T-helper 1 cell treated with Interleukin-12 subunit alpha and Interleukin-12 subunit beta and Interleukin-4 antibody, amounts not matched to agents 30 μg/mL and 1 μg/mL, for 36 hours (primary cell): ENCODE measurements around the gene EIF4A3.
"Not testable (repeated sequence)": the region's sequence is repeated elsewhere in the genome, so short reads cannot be mapped to it uniquely, and the experiment has no call there.

Experiments
- H3K27ac Mint-ChIP-seq: one replicate; pipeline ENCODE4 v1.8.0; 2021; ENCODE audit warnings: mild to moderate bottlenecking, mixed read lengths
- H3K27me3 Mint-ChIP-seq: one replicate; pipeline ENCODE4 v1.8.0; 2021; ENCODE audit warnings: low read depth, mixed read lengths
- H3K36me3 Mint-ChIP-seq: one replicate; pipeline ENCODE4 v1.8.0; 2021; ENCODE audit warnings: low read depth, mixed read lengths
- H3K4me1 Mint-ChIP-seq: one replicate; pipeline ENCODE4 v1.8.0; 2021; ENCODE audit warnings: low read depth, mixed read lengths
- H3K4me3 Mint-ChIP-seq: one replicate; pipeline ENCODE4 v1.8.0; 2021; ENCODE audit warnings: mild to moderate bottlenecking, moderate library complexity, mixed read lengths
- H3K9me3 Mint-ChIP-seq: one replicate; pipeline ENCODE4 v1.8.0; 2021; ENCODE audit warnings: mixed read lengths

Gene EIF4A3

DNA sequence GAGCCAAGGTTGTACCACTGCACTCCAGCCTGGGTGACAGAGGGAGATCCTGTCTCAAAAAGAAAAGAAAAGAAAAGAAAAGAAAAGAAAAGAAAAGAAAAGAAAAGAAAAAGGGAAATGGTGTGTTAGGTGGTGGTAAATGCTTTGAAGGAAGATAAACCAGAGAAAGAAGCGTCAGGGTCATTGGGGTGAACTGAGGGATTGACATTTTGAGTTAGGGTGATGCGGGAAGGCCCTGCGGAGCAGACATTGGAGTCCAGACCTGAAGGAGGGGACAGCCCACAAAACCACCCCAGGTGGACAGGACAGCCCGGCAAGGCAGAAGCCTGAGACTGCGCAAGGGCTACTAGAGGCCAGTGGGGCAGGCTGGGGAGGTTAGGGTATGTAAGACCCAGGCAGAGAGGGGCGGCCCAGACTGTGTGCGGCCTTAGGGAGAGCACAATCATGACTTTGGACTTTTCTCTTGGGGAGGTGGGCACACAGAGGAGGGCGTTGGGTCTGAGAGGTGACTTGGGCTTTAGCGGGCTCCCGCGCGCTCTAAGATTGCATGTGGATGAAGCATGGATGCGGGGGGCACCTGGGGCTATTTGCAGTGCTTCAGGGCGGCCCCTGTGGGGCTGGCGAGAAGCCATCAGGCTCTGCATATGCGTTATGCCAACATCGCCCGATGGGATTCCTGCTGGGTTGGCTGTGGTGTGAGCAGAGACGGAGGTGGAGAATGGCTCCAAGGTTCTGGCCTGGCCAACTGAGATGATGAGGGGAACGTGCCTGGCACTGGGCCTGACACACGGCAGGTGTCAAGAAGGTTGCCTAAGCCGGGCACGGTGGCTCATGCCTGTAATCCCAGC is 48.9 kb downstream of the EIF4A3 start:
- Mint-ChIP-seq H3K36me3 (no peaks in the 10 kb centered on the region), H3K27me3 (peaks cover 7% of the 10 kb centered on the region), H3K9me3 (no peaks in the 10 kb centered on the region), H3K4me3 (no peak overlapping the region), H3K27ac (no peak overlapping the region), H3K4me1 (peaks cover 18% of the 10 kb centered on the region)

DNA sequence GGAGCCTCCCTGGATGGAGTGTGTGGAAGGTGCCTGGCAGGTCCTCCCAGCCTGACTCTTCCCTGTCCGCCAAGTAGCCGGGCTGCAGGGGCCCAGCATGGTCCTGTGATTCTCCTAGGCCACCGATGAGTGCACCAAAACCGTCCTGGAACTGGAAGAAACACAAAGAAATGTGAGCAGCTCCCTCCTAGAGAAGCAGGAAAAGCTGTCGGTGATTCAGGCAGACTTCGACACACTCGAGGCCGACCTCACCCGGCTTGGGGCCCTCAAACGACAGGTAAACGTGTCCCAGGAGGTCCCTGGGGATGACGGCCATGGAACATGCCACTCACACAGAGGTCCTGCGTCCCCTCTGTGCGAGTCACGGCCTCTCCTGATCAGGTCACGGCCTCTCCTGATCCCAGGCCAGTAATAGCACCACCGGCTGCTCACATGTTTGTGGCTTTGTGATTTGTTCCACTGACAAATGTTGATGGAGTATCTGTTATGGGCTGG is 49.8 kb downstream of the EIF4A3 start:
- peaks cover 14% of the 10 kb centered on the region for H3K4me1 Mint-ChIP-seq
- no peaks in the 10 kb centered on the region for H3K9me3 Mint-ChIP-seq
- peaks cover 15% of the 10 kb centered on the region for H3K27me3 Mint-ChIP-seq
- no peaks in the 10 kb centered on the region for H3K36me3 Mint-ChIP-seq
- H3K4me3 Mint-ChIP-seq = no peak overlapping the region
- no peak overlapping the region for H3K27ac Mint-ChIP-seq

DNA sequence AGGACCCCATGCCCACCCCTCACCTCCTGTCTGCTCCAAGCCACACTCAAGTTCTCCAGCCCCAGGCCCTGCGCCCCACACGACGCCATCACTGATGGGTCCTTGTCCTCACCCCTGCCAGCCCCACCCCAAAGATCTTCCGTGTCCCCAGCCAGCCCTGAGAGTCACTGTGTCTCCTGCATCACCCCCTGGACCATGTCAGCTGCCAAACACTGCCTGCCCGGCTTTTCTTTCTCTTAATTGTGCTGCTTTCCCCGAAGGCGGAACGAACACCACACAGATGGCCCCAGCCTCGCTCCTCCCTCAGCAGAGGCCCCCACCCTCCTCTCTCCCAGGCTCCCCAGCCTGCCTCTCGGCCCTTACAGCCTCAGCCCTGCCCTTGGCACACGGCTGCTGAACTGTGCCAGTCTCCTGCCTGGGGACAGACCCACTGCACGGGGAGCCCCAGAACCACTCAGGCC is 50.3 kb downstream of the EIF4A3 start:
- Mint-ChIP-seq H3K27ac (no peak overlapping the region), H3K9me3 (no peaks in the 10 kb centered on the region), H3K36me3 (no peaks in the 10 kb centered on the region), H3K4me3 (no peak overlapping the region), H3K27me3 (peaks cover 16% of the 10 kb centered on the region), H3K4me1 (peaks cover 10% of the 10 kb centered on the region)

DNA sequence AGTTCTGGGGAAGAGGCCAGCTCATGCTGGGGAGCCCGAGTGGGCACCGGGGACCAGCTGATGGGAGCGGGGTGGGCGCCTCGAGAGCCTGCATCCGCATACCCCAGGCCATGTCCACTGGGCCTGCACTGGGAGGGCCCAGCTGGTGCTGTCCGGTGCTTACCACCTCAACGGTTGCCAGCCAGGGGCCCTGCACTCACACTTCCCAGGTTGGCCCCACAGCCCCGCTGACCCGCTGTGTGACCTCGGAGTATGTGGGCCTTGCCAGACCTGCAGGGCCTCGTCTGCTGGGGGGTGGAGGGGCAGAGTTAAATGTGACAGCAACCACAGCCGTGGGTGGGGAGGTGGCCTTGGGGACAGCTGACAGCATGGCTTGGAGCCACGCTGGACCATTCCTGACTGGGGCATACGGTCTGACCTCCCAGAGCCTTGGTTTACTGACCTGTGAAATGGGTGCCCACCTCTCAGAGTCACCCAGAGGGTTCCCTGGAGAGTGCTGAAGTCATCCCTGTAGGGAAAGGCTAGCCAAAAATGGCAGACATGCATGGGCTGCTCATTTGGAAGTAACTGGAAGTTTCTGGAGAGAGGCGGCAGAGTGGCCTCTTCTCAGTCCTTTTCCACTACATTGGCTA is 51.0 kb downstream of the EIF4A3 start:
- Mint-ChIP-seq H3K4me3 (no peak overlapping the region), H3K36me3 (no peaks in the 10 kb centered on the region), H3K27me3 (peaks cover 16% of the 10 kb centered on the region), H3K27ac (no peak overlapping the region), H3K9me3 (no peaks in the 10 kb centered on the region), H3K4me1 (peaks cover 10% of the 10 kb centered on the region)

DNA sequence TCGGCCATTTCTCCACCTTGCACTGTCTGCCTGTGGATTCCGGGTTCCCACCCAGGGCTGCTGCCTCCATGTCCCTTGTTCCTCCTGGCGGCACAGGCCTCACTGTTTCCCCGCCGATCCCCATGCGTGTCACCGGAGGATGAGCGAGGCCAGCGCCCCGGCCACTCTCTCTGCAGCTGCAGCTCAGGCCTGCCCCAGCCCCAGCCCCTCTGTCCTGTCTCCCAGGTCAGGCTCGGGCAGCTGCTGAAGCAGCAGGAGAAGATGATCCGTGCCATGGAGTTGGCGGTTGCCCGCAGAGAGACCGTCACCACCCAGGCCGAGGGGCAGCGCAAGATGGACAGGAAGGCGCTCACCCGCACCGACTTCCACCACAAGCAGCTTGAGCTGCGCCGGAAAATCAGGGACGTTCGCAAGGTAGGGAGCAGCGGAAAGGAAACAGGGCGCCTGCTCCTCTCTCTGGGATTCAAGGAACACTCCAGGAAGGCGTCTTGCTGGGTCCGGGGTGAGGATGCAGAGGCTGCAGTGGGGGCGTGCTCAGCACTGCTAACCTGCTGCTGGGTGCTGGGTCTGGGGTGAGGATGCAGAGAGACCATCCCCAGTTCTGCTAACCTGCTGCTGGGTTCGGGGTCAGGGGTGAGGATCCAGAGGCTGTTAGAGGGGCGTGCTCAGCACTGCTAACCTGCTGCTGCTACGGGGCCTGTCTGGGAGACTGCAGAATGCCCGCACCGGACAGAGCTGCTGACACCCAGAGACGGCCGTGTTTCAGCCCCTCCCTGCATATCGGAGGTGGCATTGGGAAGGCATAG is 51.7 kb downstream of the EIF4A3 start:
- Mint-ChIP-seq H3K36me3 (no peaks in the 10 kb centered on the region), H3K4me1 (peaks cover 3% of the 10 kb centered on the region), H3K9me3 (no peaks in the 10 kb centered on the region), H3K27me3 (peaks cover 13% of the 10 kb centered on the region), H3K27ac (no peak overlapping the region), H3K4me3 (no peak overlapping the region)

DNA sequence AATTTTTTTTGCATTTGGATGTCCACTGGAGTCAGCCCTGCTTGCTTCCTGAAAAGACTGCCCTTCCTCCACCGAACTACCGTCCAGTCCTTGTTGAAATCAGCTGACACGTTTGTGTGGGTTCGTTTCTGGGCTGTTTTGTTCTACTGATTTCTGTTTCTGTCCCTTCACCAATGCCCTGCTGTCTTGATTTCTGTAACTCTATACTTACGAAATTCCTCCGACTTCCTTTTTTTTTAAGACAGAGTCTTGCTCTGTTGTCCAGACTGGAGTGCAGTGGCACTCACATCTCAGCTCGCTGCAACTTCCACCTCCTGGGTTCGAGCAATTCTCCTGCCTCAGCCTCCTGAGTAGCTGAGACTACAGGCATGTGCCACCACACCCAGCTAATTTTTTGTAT is 54.0 kb downstream of the EIF4A3 start:
- no peak overlapping the region for H3K27ac Mint-ChIP-seq
- H3K4me3 Mint-ChIP-seq = no peak overlapping the region
- H3K9me3 Mint-ChIP-seq = no peaks in the 10 kb centered on the region
- no peaks in the 10 kb centered on the region for H3K4me1 Mint-ChIP-seq
- H3K36me3 Mint-ChIP-seq = no peaks in the 10 kb centered on the region
- H3K27me3 Mint-ChIP-seq = peaks cover 13% of the 10 kb centered on the region

DNA sequence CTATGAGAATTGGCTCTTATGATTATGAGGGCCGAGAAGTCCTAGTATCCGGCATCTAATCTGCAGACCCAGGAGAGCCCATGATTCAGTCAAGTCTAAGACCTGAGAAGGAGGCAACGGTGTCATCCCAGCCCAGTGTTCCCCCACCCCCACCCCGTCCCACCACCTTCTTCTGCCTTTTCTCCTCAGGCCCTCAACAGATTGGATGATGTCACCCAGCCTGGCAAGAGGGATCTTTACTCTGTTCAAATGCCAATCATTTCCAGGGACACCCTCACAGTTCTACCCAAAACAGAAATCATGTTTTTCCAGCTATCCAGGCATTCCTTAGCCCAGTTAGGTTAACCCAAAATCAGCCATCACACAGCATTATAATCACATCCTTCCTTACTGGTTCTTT is 55.6 kb downstream of the EIF4A3 start:
- Mint-ChIP-seq H3K4me1 (no peaks in the 10 kb centered on the region), H3K27ac (no peak overlapping the region), H3K27me3 (peaks cover 13% of the 10 kb centered on the region), H3K9me3 (no peaks in the 10 kb centered on the region), H3K36me3 (no peaks in the 10 kb centered on the region), H3K4me3 (no peak overlapping the region)

DNA sequence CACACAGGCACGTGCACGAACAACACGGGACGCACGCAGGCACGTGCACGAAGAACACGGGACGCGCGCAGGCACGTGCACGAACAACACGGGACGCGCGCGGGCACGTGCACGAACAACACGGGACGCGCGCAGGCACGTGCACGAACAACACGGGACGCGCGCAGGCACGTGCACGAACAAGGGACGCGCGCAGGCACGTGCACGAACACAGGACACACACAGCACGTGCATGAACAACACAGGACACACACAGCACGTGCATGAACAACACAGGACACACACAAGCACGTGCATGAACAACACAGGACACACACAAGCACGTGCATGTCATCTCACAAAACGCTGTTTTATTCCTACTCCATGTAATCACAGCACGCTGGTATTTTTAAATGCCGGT is 56.8 kb downstream of the EIF4A3 start:
- H3K27me3 Mint-ChIP-seq = peaks cover 13% of the 10 kb centered on the region
- H3K27ac Mint-ChIP-seq, H3K4me1 Mint-ChIP-seq, H3K36me3 Mint-ChIP-seq, H3K4me3 Mint-ChIP-seq, H3K9me3 Mint-ChIP-seq: not testable (repeated sequence)

DNA sequence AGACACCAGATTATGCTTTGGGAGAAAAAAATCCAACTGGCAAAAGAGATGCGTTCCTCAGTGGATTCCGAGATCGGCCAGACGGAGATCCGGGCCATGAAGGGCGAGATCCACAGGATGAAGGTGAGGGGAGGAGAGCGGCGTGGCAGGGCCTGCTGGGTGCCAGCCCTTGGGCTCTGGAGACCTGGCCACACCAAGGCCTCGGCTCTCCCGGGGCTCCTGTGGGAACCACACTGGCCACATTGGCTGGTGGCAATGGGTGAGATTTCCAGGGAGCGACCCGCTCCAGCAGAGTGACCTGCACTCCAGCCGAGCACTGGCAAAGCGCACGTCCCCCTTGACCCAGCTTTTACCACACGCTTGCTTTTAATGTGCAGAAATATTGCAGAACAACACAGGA is 57.2 kb downstream of the EIF4A3 start:
- H3K4me3 Mint-ChIP-seq = no peak overlapping the region
- no peaks in the 10 kb centered on the region for H3K36me3 Mint-ChIP-seq
- H3K27ac Mint-ChIP-seq = no peak overlapping the region
- no peaks in the 10 kb centered on the region for H3K4me1 Mint-ChIP-seq
- H3K9me3 Mint-ChIP-seq = no peaks in the 10 kb centered on the region
- peaks cover 13% of the 10 kb centered on the region for H3K27me3 Mint-ChIP-seq

DNA sequence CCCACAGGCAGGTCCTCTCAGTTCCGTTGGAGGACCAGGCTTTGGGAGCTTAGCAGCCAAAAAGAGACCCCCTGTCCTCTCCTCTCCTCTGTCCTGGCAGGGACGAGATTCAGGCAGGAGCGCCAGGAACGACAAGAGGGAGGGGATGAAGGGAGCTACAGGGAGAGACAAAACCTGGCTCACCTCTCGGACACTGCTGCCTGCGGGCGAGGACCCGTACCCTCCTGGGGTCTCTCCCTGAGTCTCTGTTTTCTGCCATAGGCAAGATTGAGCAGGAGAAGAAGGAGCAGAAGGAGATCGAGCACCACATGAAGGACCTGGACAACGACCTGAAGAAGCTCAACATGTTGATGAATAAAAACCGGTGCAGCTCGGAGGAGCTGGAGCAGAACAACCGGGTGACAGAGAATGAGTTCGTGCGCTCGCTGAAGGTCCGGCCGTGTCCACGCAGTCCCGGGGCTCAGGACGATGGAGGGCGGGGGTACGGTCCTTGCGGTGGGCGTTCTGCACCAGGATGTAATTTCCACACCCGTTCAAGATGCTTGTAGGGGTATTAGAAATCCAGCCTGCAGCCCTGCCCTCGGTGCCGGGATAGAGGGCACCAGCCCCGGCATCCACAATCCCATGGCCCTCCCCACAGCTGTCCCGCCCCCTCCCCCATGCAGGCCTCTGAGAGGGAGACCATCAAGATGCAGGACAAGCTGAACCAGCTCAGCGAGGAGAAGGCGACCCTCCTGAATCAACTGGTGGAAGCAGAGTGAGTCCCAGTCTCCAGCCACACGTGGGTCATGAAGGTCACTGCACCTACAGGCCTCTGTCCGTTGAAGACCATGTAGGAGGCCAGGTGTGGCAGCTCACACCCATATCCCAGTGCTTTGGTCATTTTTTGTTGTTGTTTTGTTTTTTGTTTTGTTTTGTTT is 59.3 kb downstream of the EIF4A3 start:
- Mint-ChIP-seq H3K4me1 (peaks cover 3% of the 10 kb centered on the region), H3K36me3 (no peaks in the 10 kb centered on the region), H3K4me3 (no peak overlapping the region), H3K27ac (no peak overlapping the region), H3K27me3 (peaks cover 8% of the 10 kb centered on the region), H3K9me3 (no peaks in the 10 kb centered on the region)

DNA sequence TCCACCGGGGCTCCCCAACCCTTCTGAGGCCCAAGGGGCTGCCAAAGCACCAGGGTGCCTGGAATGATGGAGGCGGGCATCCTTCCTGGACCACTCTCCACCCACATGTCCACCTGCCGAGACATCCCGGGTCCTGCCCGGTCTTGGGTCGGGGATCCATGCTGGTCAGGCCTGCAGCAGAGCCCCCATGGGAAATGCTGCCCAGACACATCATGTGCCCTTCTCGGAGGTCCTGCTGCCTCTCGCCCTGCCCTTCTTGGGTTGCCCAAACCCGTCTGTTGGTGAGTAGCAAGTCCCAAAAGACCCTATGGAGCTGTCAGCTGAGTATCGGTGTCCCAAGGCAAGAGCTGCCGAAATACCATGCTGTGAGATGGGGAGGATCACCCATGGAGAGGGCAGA is 60.3 kb downstream of the EIF4A3 start:
- Mint-ChIP-seq H3K4me3 (no peak overlapping the region), H3K4me1 (peaks cover 3% of the 10 kb centered on the region), H3K27ac (no peak overlapping the region), H3K36me3 (no peaks in the 10 kb centered on the region), H3K9me3 (no peaks in the 10 kb centered on the region), H3K27me3 (peaks cover 3% of the 10 kb centered on the region)

DNA sequence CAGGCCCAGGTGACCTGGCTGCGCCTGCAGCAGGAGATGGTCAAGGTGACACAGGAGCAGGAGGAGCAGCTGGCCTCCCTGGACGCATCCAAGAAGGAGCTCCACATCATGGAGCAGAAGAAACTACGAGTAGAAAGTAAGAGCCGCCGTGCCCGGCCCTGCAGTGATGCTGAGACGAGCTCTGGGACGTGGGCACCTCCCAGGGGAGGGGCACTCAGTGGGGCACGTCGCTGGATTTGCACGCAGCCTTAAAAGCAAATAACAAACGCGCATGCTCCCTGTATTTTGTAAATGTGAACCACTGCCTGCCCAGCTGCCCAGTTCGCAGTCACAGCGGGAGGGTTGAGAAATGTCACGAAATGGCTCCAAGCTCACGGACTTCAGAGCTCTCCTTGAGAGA is 60.8 kb downstream of the EIF4A3 start:
- Mint-ChIP-seq H3K36me3 (no peaks in the 10 kb centered on the region), H3K4me3 (no peak overlapping the region), H3K9me3 (no peaks in the 10 kb centered on the region), H3K27ac (no peak overlapping the region), H3K27me3 (peaks cover 3% of the 10 kb centered on the region), H3K4me1 (peaks cover 3% of the 10 kb centered on the region)

DNA sequence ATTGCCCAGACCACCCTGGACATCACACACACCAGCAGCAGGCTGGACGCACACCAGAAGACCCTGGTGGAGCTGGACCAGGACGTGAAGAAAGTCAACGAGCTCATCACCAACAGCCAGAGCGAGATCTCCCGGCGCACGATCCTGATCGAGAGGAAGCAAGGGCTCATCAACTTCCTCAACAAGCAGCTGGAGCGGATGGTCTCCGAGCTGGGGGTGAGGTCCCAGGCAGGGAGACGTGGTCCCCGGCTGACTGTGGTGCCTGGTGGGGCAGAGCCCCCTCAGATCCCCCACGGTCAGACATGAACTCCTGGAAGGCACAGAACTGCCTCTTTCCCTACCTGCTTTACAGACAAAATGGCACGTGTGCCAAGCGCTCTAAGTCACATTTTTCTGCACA is 62.2 kb downstream of the EIF4A3 start:
- Mint-ChIP-seq H3K36me3 (no peaks in the 10 kb centered on the region), H3K4me3 (no peak overlapping the region), H3K27me3 (peaks cover 3% of the 10 kb centered on the region), H3K27ac (no peak overlapping the region), H3K9me3 (no peaks in the 10 kb centered on the region), H3K4me1 (peaks cover 3% of the 10 kb centered on the region)
